HG03469 (cell line): ENCODE measurements around the gene HGF.

ENCODE experiments used
- ATAC-seq: cut with Tn5 transposase; IDR thresholded peaks from one replicate; pipeline ENCODE4 v1.9.1; 2021; ENCODE audit warnings: mild to moderate bottlenecking, moderate library complexity, moderate number of reproducible peaks; ENCODE audit not compliant: unreplicated experiment

The HGF gene

DNA sequence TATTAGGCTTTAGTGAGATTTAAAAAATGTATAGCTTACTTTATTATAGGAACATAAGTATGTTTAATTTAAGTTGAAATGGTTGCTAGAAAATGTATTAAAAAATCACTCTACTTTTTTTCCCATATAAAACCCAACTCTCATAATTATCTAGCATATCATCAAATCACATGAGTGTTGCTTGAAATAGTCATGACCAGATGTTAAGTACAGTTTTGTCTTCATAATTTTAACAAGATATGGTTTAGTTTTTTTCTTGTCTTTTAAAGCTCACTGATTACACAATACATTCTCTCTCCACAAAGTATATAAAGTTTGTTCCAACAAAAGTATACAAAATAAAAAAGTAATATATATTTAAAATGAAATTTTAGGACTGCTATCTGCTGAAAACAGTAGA, 82.8 kb downstream of the HGF start:
- no peak for ATAC-seq

DNA sequence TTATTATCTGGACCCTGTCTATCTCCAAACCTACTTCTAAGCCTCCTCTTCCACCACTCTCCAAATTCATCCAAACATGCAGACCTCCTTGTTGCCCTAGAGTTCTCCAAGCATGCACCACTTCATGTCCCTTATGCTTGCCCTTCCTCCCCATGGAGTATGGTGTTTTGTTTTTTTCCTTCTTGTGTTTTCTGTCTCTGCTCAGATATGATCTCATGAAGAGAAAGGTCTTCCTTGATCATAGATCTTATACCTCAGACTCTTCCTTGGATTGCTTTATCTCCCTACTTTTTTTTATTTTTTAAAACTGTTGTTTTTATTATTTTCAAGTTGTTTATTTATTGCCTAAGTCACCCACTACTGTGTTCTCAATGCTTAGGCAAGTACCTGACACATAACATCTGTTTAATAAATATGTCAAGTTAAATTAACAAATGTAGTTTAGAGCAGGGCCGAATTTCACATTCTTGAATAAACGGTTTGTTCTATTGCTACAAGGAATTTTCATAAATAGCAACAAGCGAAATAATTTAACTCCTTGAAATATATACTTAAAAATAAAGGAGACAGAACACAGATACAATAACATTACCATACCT, 84.5 kb downstream of the HGF start:
- ATAC-seq = no peak

DNA sequence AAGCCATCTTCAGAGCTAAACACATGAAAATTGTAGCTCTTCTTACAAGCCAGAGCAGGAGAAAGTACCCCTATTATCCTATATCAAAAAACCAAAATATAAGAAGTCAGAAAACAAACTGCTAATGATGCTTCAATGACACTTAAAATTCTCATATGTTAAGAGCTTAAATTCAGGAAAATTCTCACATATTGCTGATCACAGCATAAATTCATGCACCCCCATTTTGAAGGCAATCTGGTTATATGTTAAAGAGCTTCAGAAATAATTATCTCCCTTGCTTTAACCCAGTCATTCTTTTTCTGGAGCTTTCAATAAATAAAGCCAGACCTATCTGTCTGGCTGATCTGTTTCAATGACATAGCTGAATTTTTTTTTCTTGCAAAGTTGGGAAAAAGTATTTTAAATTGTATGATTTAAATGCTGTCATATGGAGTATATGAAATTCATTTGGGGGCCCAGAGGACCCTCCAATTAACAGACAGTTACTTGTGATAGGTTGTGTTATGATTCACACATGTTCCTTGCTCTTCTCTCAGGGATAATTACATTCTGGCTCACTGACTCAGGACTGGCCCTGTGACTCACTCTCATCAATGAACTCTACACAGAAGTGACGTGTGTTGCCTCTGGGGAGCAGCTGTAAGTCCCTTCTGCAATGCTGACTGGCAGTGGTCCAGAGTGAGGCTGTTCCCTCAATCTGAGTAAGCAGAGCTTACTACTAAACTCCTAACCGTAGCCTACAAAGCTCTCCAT, 85.2 kb downstream of the HGF start:
- ATAC-seq = peak; percentile 93

DNA sequence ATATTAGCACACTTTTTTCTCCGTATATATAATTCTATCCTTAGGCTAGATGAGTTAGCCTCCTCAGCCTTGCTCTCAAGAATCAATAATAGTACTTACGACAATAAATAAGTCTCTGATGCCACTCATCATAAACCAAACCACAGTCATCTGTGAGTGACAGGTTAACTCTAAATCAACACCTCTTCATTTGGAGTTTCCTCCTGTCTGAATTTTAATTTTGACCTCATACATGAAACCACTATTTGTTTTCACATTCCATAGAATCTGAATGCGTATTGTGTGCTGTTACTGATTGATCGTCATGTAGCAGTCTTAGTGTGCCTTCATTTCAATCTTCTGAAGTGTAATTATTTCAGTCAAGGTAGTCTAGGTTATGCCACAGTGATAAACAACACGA, 85.8 kb downstream of the HGF start:
- no peak for ATAC-seq

DNA sequence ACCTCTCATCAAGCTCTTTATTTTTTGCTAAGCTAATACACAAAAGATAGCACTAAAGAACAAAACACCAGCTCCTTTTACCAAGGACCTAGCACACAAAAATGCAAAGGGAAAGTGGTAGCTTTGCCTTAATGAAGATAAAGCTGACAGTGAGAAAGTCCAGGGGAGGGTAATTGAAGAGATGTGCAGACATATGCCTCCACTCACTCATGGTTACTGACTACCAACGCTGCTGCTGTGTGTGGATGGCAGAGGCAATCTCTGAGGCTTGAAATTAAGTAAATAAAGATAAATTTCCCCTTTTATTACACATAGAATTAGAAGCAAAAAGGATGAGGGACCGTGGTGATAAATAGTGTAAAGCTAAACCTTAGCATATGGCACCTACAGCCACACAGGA, 87.0 kb downstream of the HGF start:
- ATAC-seq = no peak

DNA sequence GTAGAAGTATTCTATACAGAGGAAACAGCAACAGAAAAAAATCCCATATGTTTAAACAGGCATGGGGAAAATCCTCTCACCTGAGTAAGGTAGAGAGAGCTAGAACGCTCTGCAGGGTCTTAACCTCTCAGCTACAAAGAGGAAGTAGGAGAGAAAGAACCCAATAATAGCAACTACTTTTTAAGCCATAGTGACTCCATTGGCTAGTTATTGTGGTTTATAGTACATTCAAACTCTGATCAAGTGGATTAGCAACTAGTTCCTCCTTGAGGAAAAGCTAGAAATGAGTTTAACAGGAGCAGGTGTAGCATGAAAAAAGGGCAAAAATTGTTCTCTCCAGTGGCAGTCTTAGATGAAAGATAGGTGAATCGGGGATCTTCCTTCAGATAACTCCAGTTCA, 89.7 kb downstream of the HGF start:
- ATAC-seq = no peak

DNA sequence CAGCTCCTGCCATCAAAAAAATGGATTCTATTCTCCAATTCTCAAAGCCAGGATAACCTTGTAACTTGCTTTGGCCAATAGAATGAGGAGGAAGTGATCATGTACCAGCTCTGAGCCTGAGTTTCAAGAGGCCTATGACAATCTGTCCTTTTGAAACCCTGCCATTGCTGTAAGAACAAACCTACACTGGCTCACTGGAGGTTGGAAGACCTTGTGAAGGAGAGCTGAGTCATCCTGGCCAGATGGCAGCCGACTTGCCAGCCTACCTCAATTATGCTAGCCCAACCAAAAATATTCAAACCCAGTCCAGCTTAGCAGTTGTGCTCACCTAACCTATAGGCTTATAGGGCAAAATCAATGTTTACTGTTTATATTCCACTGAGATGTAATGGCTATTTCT, 93.0 kb downstream of the HGF start:
- no peak for ATAC-seq

DNA sequence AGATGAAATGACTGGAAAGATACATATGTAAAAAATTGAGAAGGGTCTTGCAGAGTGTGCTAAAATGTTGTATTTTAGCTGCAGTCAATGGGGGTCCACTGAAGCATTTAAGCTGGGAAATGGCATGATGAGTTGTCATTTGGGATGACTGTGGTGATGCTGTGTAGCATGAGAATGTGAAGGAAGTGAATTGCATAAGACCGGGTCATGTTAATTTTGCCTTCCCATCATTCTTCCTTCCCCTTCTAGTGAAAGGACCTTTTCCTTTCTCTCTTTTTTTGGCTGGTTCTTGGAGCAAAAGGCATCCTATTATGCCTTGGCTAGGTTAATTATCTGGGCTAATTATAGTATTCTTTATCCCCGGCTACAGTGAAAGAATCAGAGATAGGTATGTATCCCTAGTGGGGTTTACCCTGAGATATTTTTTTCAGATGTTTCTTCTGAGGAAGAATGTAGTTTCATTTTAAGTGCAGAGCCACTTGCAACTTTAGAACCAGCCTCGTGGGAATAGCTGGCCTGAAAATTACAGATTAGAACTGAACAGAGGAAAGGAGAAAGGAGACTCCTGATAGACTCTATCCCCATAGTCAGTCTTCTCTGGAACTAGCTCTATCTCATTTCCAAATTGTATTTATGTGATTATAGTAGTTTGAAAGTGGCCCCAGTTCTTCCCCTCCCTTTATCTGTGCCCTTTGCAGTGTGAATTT, 93.6 kb downstream of the HGF start:
- no peak for ATAC-seq

DNA sequence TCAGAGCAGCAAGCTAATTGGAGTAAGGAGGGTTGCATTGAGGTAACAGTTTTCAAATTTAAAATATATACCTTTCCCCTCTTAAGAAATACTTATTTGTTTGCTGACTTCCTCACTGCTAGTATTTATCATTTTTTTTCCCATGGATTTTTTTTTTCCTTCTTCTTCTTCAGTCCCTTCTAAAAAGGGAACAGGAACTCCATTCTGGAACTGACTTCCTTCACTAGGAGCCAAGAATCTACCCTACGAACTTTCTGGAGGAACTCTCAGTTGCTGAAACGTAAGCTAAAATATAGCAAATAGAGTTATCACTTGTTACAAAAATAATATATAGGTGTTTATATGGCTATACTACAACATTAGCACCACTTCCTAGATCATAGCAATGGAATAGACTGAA, 95.4 kb downstream of the HGF start:
- no peak for ATAC-seq

DNA sequence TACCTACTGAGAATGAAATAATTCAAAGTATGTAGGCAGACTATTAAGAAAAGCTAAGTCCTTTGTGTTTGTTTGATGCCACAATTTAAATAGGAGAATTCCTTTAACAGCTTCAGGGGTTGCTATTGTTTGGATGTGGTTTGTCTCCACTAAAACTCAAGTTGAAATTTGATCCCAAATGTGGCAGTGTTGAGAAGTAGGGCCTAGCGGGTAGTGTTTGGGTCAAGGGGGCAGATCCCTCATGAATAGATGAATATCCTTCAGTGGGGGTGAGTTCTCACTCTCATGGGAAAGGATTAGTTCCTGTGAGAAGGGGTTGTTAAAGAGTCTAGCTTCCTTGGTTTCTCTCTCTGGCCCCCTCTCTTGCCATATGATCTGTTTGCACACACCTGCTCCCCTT, 97.0 kb downstream of the HGF start:
- no peak for ATAC-seq

DNA sequence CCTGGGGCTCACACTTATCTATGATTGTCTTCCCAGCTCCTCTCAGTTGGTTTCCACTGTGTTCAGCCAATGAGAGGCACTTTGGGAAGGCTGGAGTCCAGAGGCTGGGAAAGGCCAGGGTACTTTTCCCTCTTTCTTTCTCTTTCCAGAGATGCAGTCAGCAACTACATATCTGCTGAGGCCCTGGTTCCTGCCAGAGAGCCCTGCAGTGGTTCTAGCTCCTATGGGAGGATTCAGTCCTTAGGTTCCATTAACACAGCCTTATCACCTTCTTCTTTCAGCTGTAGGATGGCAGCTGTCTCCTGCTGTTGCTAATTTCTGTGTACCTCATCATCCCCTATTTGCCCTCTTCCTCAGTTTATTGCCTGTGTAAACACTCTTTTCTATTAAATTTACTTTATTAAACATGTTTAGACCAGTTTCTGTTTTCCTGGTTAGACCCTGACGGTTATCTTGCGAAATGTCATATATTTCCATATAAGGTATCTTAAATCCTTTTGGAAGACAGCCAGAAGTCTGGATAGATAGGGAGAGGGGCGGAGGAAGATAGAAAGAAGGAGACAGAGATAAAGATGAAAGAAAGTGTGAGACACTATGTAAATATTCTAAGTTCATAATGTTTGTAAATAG, 100.3 kb downstream of the HGF start:
- ATAC-seq = no peak

DNA sequence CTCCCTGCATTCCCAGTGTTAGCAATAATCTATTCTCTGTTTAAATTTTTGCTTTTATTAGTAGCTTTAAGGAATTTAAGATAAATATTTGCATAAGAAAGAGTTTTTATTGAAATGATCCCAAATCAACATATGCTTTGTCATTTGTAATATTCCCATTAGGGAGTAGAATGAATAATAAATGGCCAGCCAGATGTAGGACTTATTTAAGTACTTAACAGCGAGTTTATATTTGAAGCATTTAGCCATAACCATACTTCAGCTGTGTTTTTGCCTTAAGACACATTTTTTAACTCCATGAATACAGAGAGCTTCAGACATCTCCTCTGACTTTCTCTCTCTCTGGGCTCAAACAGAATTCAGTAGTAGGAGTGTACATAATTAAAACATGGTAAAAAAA, 103.6 kb downstream of the HGF start:
- no peak for ATAC-seq

DNA sequence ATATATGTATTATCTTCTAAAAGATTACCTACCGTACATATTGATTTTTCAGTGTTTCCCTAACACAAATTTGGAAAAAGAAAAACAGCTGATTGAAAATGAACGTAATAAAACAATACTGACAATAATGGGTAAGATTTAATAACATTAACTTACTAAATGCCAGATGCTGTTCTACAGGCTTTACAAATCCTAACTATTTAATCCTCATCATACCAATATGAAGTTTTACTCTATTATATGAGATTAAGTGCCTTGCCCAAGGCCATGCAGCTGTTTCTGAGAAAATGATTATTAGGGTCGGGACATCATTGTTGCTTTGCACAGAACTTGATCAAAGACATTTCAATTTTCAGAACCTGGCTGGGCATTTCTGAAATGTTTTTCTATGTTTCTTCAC, 104.6 kb downstream of the HGF start:
- ATAC-seq = no peak

DNA sequence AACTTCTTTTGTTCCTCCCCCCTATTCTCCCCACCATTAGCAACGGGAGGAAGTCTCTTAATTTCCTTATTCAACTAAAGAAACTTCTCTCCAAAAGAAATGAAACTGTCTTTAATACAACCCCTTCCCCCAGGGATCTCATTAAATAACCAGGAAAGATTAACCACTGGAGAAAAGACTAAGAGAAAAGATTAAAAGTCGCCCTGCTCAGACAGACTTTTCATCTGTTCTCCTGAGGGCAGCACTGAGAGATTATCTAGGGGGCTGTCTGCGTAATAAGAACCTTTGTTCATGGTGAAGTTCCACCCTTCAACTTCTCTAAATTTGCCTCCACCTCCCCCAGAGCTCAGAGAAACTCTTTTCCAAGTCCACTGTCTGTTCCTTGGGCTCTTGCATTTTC, 105.5 kb downstream of the HGF start:
- no peak for ATAC-seq

DNA sequence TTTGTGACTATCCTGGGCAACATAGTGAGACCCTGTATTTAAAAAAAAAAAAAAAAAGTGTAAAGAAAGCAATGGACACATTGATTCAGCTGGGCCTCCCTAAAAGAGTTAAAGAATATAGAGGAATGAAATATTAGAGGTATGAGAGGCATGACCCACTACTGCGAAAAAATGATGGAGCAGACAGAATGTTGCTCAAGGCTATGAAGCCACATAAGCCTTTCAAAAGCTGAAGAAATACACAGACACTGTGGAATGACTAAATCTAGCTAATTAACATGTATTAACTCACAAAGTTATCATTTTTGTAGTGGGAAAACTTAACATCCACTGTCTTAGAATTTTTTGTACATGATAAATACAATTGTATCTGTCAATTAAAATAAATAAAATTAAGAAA, 107.3 kb downstream of the HGF start:
- ATAC-seq = no peak

DNA sequence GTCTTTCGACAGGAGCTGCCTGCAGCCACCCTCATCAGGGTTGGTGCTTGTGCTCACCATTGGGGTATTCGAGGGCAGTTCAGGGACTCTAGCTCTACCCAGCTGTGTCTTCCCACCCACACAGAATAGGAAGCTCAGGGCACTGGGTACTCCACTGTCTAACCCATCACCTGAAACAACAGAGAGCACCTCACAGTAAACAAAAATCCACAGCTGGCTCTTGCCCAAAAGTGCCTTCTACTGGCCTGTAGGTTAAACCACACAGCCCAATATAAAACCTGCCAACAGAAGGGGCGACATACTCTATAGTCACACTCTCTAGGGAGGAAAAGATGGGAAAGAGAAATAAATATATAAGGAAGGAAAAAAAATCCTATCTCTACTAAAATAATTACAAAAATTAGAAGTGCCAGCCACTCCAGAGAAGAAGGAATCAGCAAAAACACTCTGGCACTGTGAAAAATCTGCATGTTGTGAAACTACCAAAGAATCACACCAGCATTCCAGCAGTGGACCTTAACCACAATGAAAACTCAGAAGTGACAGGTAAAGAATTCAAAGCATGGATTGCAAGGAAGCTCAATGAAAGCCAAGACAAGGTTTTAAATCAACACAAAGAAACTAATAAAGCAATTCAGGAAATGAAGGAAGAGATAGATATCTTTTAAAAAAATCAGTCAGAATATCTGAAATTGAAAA, 110.0 kb downstream of the HGF start:
- ATAC-seq = no peak

DNA sequence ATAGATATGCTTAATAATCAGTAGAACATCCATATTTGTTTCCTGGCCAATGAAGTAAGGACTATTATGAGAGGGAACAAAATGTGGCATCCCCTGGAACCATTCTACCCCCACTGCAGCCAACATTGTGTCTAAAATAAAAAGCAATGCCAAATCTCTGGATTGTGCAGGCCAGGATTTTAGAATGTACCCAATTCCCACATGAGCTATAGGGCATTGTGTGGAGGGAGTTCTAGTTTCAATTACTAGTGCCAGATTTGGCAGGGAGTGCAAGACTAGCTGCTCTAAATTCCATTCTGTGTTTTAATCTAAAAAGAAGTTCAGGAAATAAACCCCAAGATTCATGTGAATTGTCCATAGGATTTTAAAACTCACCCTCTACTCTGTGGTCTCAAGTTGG, 112.3 kb downstream of the HGF start:
- no peak for ATAC-seq

DNA sequence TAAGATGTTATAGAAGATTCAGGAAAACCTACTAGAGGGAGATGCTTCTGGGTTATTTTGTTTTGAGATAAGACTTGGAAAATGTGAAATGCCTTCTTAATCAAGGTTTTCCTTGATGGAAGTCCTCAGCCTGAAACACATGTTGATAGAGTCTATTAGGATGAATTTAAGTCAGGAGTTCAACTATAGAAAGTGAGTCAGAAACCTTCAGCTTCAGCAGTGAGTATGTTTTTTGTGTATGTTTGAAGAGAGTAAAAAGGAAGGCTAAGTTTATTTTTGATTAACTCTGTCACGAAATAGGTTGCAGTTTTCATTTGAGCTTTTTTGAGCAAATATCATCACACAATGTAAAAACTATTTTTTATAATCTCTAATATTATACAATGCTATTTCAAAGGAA, 114.6 kb downstream of the HGF start:
- no peak for ATAC-seq

DNA sequence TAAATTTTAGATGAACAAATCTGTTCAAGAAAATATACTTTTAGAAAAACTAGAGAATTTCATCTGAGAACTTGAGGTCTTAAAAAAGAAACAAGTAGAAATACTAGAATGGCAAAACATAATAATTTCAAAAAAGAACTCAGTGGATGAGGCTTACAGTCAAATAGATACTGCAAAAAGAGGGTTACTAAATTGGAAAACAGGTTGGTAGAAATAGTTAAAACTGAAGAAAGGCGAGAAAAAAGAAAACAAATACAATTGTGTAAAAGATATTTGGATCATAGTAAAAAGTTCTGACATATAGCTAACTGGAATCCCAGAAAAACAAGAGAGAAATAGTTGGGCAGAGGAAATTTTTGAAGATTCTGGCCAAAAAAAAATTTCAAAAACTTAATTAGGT, 117.6 kb downstream of the HGF start:
- no peak for ATAC-seq
